ENCODE measurements around the gene MUC3A.
"Not testable (repeated sequence)": the region's sequence is repeated elsewhere in the genome, so short reads cannot be mapped to it uniquely, and the experiment has no call there.

MUC3A gene

GRCh38 chr7:100975371-100975821 lies 26.1 kb downstream of the MUC3A start:
- H3K4me3 ChIP-seq (ENCODE audit: low read length): no peak overlapping the region
- H3K4me1 ChIP-seq (ENCODE audit: insufficient read depth, low read length): no peaks in the 10 kb centered on the region
- H3K27ac ChIP-seq (ENCODE audit: low read depth, low read length): no peak overlapping the region
- no peaks in the 10 kb centered on the region for H3K36me3 ChIP-seq (ENCODE audit: insufficient read depth, low read length)
- H3K27me3 ChIP-seq (ENCODE audit: insufficient read depth, low read length): no peaks in the 10 kb centered on the region
- H3K9me3 ChIP-seq (ENCODE audit: insufficient read depth, low read depth, low read length): no peaks in the 10 kb centered on the region
- no peak overlapping the region for H3K9ac ChIP-seq (ENCODE audit: low read depth, low read length)
- 77% methylated on average over 3 of the region's 3 CpGs for WGBS

- no peak overlapping the region for H3K9ac ChIP-seq (ENCODE audit: low read depth, low read length)
- H3K9me3 ChIP-seq (ENCODE audit: insufficient read depth, low read depth, low read length): no peaks in the 10 kb centered on the region
- WGBS: 93% methylated on average over 4 of the region's 4 CpGs
- H3K4me3 ChIP-seq (ENCODE audit: low read length): no peak overlapping the region
- no peak overlapping the region for H3K27ac ChIP-seq (ENCODE audit: low read depth, low read length)
- no peaks in the 10 kb centered on the region for H3K27me3 ChIP-seq (ENCODE audit: insufficient read depth, low read length)
- no peaks in the 10 kb centered on the region for H3K36me3 ChIP-seq (ENCODE audit: insufficient read depth, low read length)
- H3K4me1 ChIP-seq (ENCODE audit: insufficient read depth, low read length): no peaks in the 10 kb centered on the region
These were observed 29.0 kb downstream of the MUC3A start for GRCh38 chr7:100978300-100978699.

- no peak overlapping the region for H3K4me3 ChIP-seq (ENCODE audit: low read length)
- no peak overlapping the region for H3K27ac ChIP-seq (ENCODE audit: low read depth, low read length)
- 94% methylated on average over 8 of the region's 8 CpGs for WGBS
- no peaks in the 10 kb centered on the region for H3K36me3 ChIP-seq (ENCODE audit: insufficient read depth, low read length)
- no peaks in the 10 kb centered on the region for H3K27me3 ChIP-seq (ENCODE audit: insufficient read depth, low read length)
- H3K9ac ChIP-seq (ENCODE audit: low read depth, low read length): no peak overlapping the region
- no peaks in the 10 kb centered on the region for H3K4me1 ChIP-seq (ENCODE audit: insufficient read depth, low read length)
- H3K9me3 ChIP-seq (ENCODE audit: insufficient read depth, low read depth, low read length): no peaks in the 10 kb centered on the region
These were observed 34.3 kb downstream of the MUC3A start for GRCh38 chr7:100983451-100984187.

- H3K4me1 ChIP-seq (ENCODE audit: insufficient read depth, low read length); H3K9ac ChIP-seq (ENCODE audit: low read depth, low read length); H3K4me3 ChIP-seq (ENCODE audit: low read length); H3K9me3 ChIP-seq (ENCODE audit: insufficient read depth, low read depth, low read length); H3K27me3 ChIP-seq (ENCODE audit: insufficient read depth, low read length); H3K27ac ChIP-seq (ENCODE audit: low read depth, low read length); H3K36me3 ChIP-seq (ENCODE audit: insufficient read depth, low read length): not testable (repeated sequence)
- WGBS: 90% methylated on average over 13 of the region's 14 CpGs
These were observed 35.0 kb downstream of the MUC3A start for GRCh38 chr7:100984241-100984918.

- H3K4me3 ChIP-seq (ENCODE audit: low read length); H3K9me3 ChIP-seq (ENCODE audit: insufficient read depth, low read depth, low read length); H3K4me1 ChIP-seq (ENCODE audit: insufficient read depth, low read length); H3K9ac ChIP-seq (ENCODE audit: low read depth, low read length); H3K27ac ChIP-seq (ENCODE audit: low read depth, low read length); H3K36me3 ChIP-seq (ENCODE audit: insufficient read depth, low read length); H3K27me3 ChIP-seq (ENCODE audit: insufficient read depth, low read length): not testable (repeated sequence)
- WGBS: 83% methylated on average over 4 of the region's 4 CpGs
These were observed 35.9 kb downstream of the MUC3A start for GRCh38 chr7:100985033-100985797.

DNA sequence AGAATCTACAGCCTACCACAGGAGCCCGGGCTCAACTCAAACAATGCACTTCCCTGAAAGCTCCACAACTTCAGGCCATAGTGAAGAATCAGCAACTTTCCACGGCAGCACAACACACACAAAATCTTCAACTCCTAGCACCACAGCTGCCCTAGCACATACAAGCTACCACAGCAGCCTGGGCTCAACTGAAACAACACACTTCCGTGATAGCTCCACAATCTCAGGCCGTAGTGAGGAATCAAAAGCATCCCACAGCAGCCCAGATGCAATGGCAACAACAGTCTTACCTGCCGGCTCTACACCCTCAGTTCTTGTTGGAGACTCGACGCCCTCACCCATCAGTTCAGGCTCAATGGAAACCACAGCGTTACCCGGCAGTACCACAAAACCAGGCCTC lies 42.3 kb downstream of the MUC3A start:
- H3K36me3 ChIP-seq (ENCODE audit: insufficient read depth, low read length): no peaks in the 10 kb centered on the region
- H3K9me3 ChIP-seq (ENCODE audit: insufficient read depth, low read depth, low read length): no peaks in the 10 kb centered on the region
- no peaks in the 10 kb centered on the region for H3K4me1 ChIP-seq (ENCODE audit: insufficient read depth, low read length)
- no peaks in the 10 kb centered on the region for H3K27me3 ChIP-seq (ENCODE audit: insufficient read depth, low read length)
- no peak overlapping the region for H3K4me3 ChIP-seq (ENCODE audit: low read length)
- WGBS: 94% methylated on average over 9 of the region's 9 CpGs
- no peak overlapping the region for H3K27ac ChIP-seq (ENCODE audit: low read depth, low read length)
- H3K9ac ChIP-seq (ENCODE audit: low read depth, low read length): no peak overlapping the region

DNA sequence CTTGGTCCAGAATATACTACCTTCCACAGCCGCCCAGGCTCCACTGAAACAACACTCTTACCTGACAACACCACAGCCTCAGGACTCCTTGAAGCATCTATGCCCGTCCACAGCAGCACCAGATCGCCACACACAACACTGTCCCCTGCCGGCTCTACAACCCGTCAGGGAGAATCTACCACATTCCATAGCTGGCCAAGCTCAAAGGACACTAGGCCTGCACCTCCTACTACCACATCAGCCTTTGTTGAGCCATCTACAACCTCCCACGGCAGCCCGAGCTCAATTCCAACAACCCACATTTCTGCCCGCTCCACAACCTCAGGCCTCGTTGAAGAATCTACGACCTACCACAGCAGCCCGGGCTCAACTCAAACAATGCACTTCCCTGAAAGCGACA lies 42.9 kb downstream of the MUC3A start:
- H3K9ac ChIP-seq (ENCODE audit: low read depth, low read length); H3K4me3 ChIP-seq (ENCODE audit: low read length); H3K4me1 ChIP-seq (ENCODE audit: insufficient read depth, low read length); H3K36me3 ChIP-seq (ENCODE audit: insufficient read depth, low read length); H3K9me3 ChIP-seq (ENCODE audit: insufficient read depth, low read depth, low read length); H3K27me3 ChIP-seq (ENCODE audit: insufficient read depth, low read length); H3K27ac ChIP-seq (ENCODE audit: low read depth, low read length): not testable (repeated sequence)
- 91% methylated on average over 8 of the region's 12 CpGs for WGBS

DNA sequence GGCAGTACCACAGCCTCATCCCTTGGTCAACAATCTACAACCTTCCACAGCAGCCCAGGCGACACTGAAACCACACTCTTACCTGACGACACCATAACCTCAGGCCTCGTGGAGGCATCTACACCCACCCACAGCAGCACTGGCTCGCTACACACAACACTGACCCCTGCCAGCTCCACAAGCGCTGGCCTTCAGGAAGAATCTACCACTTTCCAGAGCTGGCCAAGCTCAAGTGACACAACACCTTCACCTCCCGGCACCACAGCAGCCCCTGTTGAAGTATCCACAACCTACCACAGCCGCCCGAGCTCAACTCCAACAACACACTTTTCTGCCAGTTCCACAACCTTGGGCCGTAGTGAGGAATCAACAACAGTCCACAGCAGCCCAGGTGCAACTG lies 45.3 kb downstream of the MUC3A start:
- not testable (repeated sequence) for H3K4me1 ChIP-seq (ENCODE audit: insufficient read depth, low read length); H3K9me3 ChIP-seq (ENCODE audit: insufficient read depth, low read depth, low read length); H3K9ac ChIP-seq (ENCODE audit: low read depth, low read length); H3K4me3 ChIP-seq (ENCODE audit: low read length); H3K36me3 ChIP-seq (ENCODE audit: insufficient read depth, low read length); H3K27me3 ChIP-seq (ENCODE audit: insufficient read depth, low read length); H3K27ac ChIP-seq (ENCODE audit: low read depth, low read length)
- WGBS: no CpG with 5 or more reads among the region's 9 CpGs

- not testable (repeated sequence) for H3K9me3 ChIP-seq (ENCODE audit: insufficient read depth, low read depth, low read length); H3K9ac ChIP-seq (ENCODE audit: low read depth, low read length); H3K27ac ChIP-seq (ENCODE audit: low read depth, low read length); H3K4me3 ChIP-seq (ENCODE audit: low read length); H3K27me3 ChIP-seq (ENCODE audit: insufficient read depth, low read length); H3K36me3 ChIP-seq (ENCODE audit: insufficient read depth, low read length); H3K4me1 ChIP-seq (ENCODE audit: insufficient read depth, low read length)
- WGBS: 76% methylated on average over 3 of the region's 10 CpGs
These were observed 49.2 kb downstream of the MUC3A start for GRCh38 chr7:100998530-100998929.

GRCh38 chr7:100999334-100999733 lies 50.0 kb downstream of the MUC3A start:
- no CpG with 5 or more reads among the region's 9 CpGs for WGBS
- not testable (repeated sequence) for H3K9me3 ChIP-seq (ENCODE audit: insufficient read depth, low read depth, low read length); H3K27me3 ChIP-seq (ENCODE audit: insufficient read depth, low read length); H3K9ac ChIP-seq (ENCODE audit: low read depth, low read length); H3K27ac ChIP-seq (ENCODE audit: low read depth, low read length); H3K4me1 ChIP-seq (ENCODE audit: insufficient read depth, low read length); H3K4me3 ChIP-seq (ENCODE audit: low read length); H3K36me3 ChIP-seq (ENCODE audit: insufficient read depth, low read length)

DNA sequence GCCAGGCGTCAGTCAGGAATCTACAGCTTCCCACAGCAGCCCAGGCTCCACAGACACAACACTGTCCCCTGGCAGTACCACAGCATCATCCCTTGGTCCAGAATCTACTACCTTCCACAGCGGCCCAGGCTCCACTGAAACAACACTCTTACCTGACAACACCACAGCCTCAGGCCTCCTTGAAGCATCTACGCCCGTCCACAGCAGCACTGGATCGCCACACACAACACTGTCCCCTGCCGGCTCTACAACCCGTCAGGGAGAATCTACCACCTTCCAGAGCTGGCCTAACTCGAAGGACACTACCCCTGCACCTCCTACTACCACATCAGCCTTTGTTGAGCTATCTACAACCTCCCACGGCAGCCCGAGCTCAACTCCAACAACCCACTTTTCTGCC lies 50.7 kb downstream of the MUC3A start:
- H3K9ac ChIP-seq (ENCODE audit: low read depth, low read length); H3K27me3 ChIP-seq (ENCODE audit: insufficient read depth, low read length); H3K4me3 ChIP-seq (ENCODE audit: low read length); H3K27ac ChIP-seq (ENCODE audit: low read depth, low read length); H3K36me3 ChIP-seq (ENCODE audit: insufficient read depth, low read length); H3K9me3 ChIP-seq (ENCODE audit: insufficient read depth, low read depth, low read length); H3K4me1 ChIP-seq (ENCODE audit: insufficient read depth, low read length): not testable (repeated sequence)
- 89% methylated on average over 5 of the region's 10 CpGs for WGBS

Data from HUES64 (cell line).